HFFc6 (cell line): ENCODE data around the gene NT5C2. TPM values are rescaled to one million over a fixed set of nuclear protein-coding genes. Genes with fewer than 3 reads are reported as not detected.
A peak's percentile ranks its signal among the peaks of the same experiment; 100 is the strongest.
"Not testable (repeated sequence)": the region's sequence is repeated elsewhere in the genome, so short reads cannot be mapped to it uniquely, and the experiment has no call there.

Source experiments
- DNase-seq: peaks from one replicate; pipeline ENCODE4 v3.0.0-alpha.2; 2018
- H3K27ac Mint-ChIP-seq: 2 replicates; pipeline ENCODE4 v1.8.0; 2020; ENCODE audit warnings: mild to moderate bottlenecking, mixed read lengths
- H3K27me3 Mint-ChIP-seq: 2 replicates; pipeline ENCODE4 v1.8.0; 2021; ENCODE audit warnings: mild to moderate bottlenecking, moderate library complexity, mixed read lengths; ENCODE audit not compliant: insufficient read depth
- H3K36me3 Mint-ChIP-seq: 2 replicates; pipeline ENCODE4 v1.8.0; 2021; ENCODE audit warnings: low read depth, mixed read lengths
- H3K4me1 Mint-ChIP-seq: 2 replicates; pipeline ENCODE4 v1.8.0; 2020; ENCODE audit warnings: low read depth, mixed read lengths
- H3K4me3 Mint-ChIP-seq: 2 replicates; pipeline ENCODE4 v1.8.0; 2020; ENCODE audit warnings: mild to moderate bottlenecking, moderate library complexity, mixed read lengths
- H3K9me3 Mint-ChIP-seq: 2 replicates; pipeline ENCODE4 v1.8.0; 2020; ENCODE audit warnings: mild to moderate bottlenecking, mixed read lengths
- total RNA-seq, 6 experiments: library from RNA; stranded (reverse); fragmentation: NEBNext Ultra II Directional; extraction: Animal tissue kit (Norgen Biotek cat#: 25700); gene quantifications; 2 replicates in 1 of 6; 3 replicates in 5 of 6; pipeline ENCODE4 v1.2.3, GENCODE V29; 2021
- TF ChIP-seq, protein P1 (sequence below): fragments of 200-600 bp; sonication (generic); IDR thresholded peaks from 2 replicates; pipeline ENCODE4 v1.5.0; 2021; ENCODE audit warnings: antibody characterized with exemption, mild to moderate bottlenecking

The NT5C2 gene
- total RNA-seq, 6 experiments from 2014 or later = 78.5 to 97.4 (median 81.1) TPM

DNA sequence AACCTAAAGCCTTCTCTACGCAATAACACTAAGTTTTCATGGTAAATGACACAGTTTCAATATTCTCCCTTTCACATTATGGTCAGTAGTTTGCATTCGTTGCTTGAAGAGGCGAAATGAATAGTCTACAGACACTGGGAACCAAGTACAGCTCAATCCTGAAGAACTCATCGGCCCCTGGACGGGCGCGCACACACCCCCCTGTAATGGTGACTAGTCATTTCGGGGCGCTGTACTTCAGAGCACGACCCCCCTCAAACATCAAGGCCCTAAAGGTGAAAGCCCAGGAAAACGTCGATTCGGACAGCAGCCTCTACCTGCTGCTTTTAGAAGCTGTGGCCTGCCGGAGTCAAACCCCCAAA, 1.0 kb downstream of the NT5C2 start:
- TF ChIP-seq, protein P1, sequence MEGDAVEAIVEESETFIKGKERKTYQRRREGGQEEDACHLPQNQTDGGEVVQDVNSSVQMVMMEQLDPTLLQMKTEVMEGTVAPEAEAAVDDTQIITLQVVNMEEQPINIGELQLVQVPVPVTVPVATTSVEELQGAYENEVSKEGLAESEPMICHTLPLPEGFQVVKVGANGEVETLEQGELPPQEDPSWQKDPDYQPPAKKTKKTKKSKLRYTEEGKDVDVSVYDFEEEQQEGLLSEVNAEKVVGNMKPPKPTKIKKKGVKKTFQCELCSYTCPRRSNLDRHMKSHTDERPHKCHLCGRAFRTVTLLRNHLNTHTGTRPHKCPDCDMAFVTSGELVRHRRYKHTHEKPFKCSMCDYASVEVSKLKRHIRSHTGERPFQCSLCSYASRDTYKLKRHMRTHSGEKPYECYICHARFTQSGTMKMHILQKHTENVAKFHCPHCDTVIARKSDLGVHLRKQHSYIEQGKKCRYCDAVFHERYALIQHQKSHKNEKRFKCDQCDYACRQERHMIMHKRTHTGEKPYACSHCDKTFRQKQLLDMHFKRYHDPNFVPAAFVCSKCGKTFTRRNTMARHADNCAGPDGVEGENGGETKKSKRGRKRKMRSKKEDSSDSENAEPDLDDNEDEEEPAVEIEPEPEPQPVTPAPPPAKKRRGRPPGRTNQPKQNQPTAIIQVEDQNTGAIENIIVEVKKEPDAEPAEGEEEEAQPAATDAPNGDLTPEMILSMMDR = no peak
- DNase-seq = no peak
- Mint-ChIP-seq H3K9me3 (no peaks in the 10 kb centered on the region), H3K36me3 (peaks cover 21% of the 10 kb centered on the region), H3K27ac (peak overlapping the region; percentile 99), H3K4me3 (peak overlapping the region; percentile 96), H3K27me3 (peaks cover 6% of the 10 kb centered on the region; the same call in 1 of the 2 replicates), H3K4me1 (peaks cover 59% of the 10 kb centered on the region)

DNA sequence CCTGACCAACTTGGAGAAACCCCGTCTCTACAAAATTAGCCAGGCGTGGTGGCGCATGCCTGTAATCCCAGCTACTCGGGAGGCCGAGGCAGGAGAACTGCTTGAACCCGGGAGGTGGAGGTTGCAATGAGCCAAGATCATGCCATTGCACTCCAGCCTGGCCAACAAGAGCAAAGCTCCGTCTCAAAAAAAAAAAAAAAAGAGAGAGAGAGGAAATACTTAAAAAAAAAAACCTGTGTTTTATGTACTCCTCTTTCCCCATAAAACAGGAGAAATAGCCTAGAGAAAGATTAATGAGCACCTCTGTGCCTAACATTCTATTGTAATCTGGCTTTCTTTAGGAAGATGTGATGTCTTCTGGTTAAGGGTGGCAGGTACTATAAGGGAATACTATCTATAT, 1.9 kb downstream of the NT5C2 start:
- H3K27me3 Mint-ChIP-seq, DNase-seq, H3K27ac Mint-ChIP-seq, H3K9me3 Mint-ChIP-seq: not testable (repeated sequence)
- H3K36me3 Mint-ChIP-seq = peaks cover 21% of the 10 kb centered on the region
- H3K4me3 Mint-ChIP-seq = peak overlapping the region; percentile 96
- peaks cover 54% of the 10 kb centered on the region for H3K4me1 Mint-ChIP-seq

DNA sequence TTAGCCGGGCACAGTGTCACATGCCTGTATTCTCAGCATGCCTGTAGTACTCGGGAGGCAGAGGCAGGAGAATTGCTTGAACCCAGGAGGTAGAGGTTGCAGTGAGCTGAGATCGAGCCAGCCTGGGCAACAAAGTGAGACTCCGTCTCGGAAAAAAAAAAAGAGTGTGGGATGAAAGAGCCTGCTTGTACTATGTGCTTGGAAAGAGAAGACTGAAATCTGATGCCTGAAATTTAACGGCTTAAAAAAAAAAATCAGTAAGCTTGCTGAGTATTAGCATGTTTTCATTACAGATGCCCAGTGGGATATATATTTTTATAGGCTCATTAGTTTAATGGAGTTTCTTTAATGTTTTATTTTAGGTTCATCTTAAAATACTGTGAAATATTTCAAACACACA, 4.2 kb downstream of the NT5C2 start:
- Mint-ChIP-seq H3K4me1 (peaks cover 72% of the 10 kb centered on the region), H3K9me3 (no peaks in the 10 kb centered on the region), H3K36me3 (peaks cover 21% of the 10 kb centered on the region), H3K27ac (peak overlapping the region; percentile 24; the same call in 1 of the 2 replicates), H3K27me3 (peaks cover 6% of the 10 kb centered on the region; the same call in 1 of the 2 replicates), H3K4me3 (peak overlapping the region; percentile 72)
- TF ChIP-seq, protein P1 = no peak
- no peak for DNase-seq

DNA sequence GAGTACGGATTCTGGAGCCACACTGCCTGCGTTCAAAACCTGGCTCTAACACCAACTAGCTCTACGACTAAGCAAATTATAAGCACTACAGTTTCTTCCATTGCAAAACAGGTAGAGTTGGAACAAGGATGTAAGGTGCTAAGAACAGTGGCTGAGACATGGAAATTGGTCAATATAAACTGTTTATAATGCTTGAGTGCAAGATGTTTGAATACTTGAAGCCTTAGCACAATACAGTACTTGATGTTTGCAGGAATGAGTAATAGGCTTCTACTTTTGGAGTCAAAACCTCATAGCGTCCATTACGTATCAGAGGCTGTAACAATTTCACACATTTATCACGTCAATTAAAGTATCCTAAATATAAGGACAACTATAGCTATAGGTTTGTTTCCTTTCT, 6.9 kb downstream of the NT5C2 start:
- peaks cover 13% of the 10 kb centered on the region for H3K36me3 Mint-ChIP-seq
- no peaks in the 10 kb centered on the region for H3K9me3 Mint-ChIP-seq
- peaks cover 64% of the 10 kb centered on the region for H3K4me1 Mint-ChIP-seq
- DNase-seq = no peak
- H3K27me3 Mint-ChIP-seq = no peaks in the 10 kb centered on the region
- no peak overlapping the region for H3K27ac Mint-ChIP-seq
- no peak overlapping the region for H3K4me3 Mint-ChIP-seq
- TF ChIP-seq, protein P1 = no peak

DNA sequence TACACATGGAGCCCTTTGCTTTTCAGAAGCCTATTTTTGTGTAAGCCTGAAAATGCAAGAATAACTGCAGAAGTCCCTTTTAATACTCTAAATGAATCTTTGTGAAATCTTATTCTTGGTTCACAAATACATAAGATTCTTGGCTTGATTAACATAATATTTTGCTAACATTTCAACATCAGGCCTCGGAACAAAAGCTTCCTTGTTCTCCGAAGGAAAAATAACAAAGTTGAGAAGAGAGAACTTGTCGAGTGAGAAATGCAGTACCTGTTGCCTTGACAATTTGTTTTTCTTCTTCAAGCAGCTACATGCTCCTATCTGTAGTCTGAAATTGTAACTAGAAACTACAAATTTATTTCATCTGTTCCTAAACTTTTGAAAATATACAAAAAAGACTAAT, 8.5 kb downstream of the NT5C2 start:
- TF ChIP-seq, protein P1 = no peak
- Mint-ChIP-seq H3K9me3 (no peaks in the 10 kb centered on the region), H3K4me1 (peaks cover 52% of the 10 kb centered on the region), H3K4me3 (no peak overlapping the region), H3K36me3 (peaks cover 11% of the 10 kb centered on the region; the same call in 1 of the 2 replicates), H3K27ac (no peak overlapping the region), H3K27me3 (no peaks in the 10 kb centered on the region)
- DNase-seq = no peak

DNA sequence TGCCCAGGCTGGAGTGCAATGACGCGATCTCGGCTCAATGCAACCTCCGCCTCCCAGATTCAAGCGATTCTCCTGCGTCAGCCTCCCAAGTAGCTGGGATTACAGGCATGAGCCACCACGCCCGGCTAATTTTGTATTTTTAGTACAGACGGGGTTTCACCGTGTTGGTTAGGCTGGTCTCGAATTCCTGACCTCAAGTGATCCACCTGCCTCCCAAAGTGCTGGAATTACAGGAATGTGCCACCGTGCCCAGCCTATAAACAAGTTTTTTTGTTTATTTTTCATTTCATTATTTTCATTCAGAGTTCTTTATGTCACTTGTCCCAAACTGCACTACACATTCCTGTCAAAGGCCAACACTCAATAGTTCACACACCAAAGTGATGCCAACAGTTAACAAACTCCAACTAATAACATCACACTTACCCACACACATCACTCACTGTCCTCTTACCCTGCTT, 9.1 kb downstream of the NT5C2 start:
- H3K27me3 Mint-ChIP-seq, H3K9me3 Mint-ChIP-seq, DNase-seq, H3K27ac Mint-ChIP-seq, H3K4me3 Mint-ChIP-seq: not testable (repeated sequence)
- H3K4me1 Mint-ChIP-seq = peaks cover 51% of the 10 kb centered on the region
- peaks cover 11% of the 10 kb centered on the region; the same call in 1 of the 2 replicates for H3K36me3 Mint-ChIP-seq

DNA sequence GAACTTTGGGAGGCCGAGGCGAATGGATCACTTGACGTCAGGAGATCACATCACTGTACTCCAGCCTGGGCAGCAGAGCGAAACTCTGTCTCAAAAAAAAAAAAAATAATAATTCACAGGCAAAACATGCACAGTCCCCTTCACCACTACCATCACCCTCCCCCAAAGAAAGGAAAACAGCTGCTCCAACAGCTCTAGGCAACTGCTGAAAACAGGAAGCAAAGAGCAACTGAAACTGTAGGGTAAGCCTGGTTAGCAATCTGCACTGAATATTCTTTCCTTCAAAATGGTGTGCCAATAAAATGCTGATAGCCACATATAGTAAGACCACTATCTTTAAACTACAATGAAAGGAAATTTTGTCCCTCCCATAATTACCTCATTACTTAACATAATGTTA, 11.8 kb downstream of the NT5C2 start:
- peaks cover 46% of the 10 kb centered on the region for H3K4me1 Mint-ChIP-seq
- no peaks in the 10 kb centered on the region; the same call in 1 of the 2 replicates for H3K27me3 Mint-ChIP-seq
- no peaks in the 10 kb centered on the region for H3K9me3 Mint-ChIP-seq
- peaks cover 25% of the 10 kb centered on the region for H3K36me3 Mint-ChIP-seq
- no peak overlapping the region for H3K27ac Mint-ChIP-seq
- no peak overlapping the region for H3K4me3 Mint-ChIP-seq
- DNase-seq = no peak
- TF ChIP-seq, protein P1 = no peak
